ENCODE results near the gene MEX3D.

The MEX3D gene

GRCh38 chr19:1584500-1585242 lies 16.5 kb upstream of the MEX3D start:
- no peak for TF ChIP-seq CTCF (IDR thresholded peaks at IDR 0.05; ENCODE audit: low read depth, low read length)
- Histone ChIP-seq H3K27ac (no peak overlapping the region), H3K9me3 (ENCODE audit: severe bottlenecking) (no peaks in the 10 kb centered on the region), H3K36me3 (peaks cover 61% of the 10 kb centered on the region), H3K27me3 (ENCODE audit: insufficient read depth, low read depth, severe bottlenecking) (no peaks in the 10 kb centered on the region), H3K4me3 (ENCODE audit: low read depth, low read length) (no peak overlapping the region)
- no peak for DNase-seq

- H3K4me3 ChIP-seq (ENCODE audit: low read depth, low read length): no peak overlapping the region
- TF ChIP-seq CTCF (IDR thresholded peaks at IDR 0.05; ENCODE audit: low read depth, low read length): no peak
- DNase-seq: no peak
- H3K36me3 ChIP-seq: peaks cover 79% of the 10 kb centered on the region
- no peaks in the 10 kb centered on the region for H3K27me3 ChIP-seq (ENCODE audit: insufficient read depth, low read depth, severe bottlenecking)
- no peak overlapping the region for H3K27ac ChIP-seq
- H3K9me3 ChIP-seq (ENCODE audit: severe bottlenecking): no peaks in the 10 kb centered on the region
Observed at GRCh38 chr19:1582201-1582600, 14.1 kb upstream of the MEX3D start.

- Histone ChIP-seq H3K27me3 (ENCODE audit: insufficient read depth, low read depth, severe bottlenecking) (no peaks in the 10 kb centered on the region), H3K36me3 (peaks cover 87% of the 10 kb centered on the region), H3K4me3 (ENCODE audit: low read depth, low read length) (no peak overlapping the region), H3K27ac (no peak overlapping the region), H3K9me3 (ENCODE audit: severe bottlenecking) (no peaks in the 10 kb centered on the region)
- no peak for DNase-seq
- no peak for TF ChIP-seq CTCF (IDR thresholded peaks at IDR 0.05; ENCODE audit: low read depth, low read length)
Observed at GRCh38 chr19:1580957-1581356, 12.8 kb upstream of the MEX3D start.

GRCh38 chr19:1580382-1580781 lies 12.3 kb upstream of the MEX3D start:
- no peak for TF ChIP-seq CTCF (IDR thresholded peaks at IDR 0.05; ENCODE audit: low read depth, low read length)
- no peaks in the 10 kb centered on the region for H3K9me3 ChIP-seq (ENCODE audit: severe bottlenecking)

GRCh38 chr19:1579222-1579621 lies 11.1 kb upstream of the MEX3D start:
- no peak overlapping the region for H3K27ac ChIP-seq
- H3K36me3 ChIP-seq: peaks cover 88% of the 10 kb centered on the region
- no peaks in the 10 kb centered on the region for H3K27me3 ChIP-seq (ENCODE audit: insufficient read depth, low read depth, severe bottlenecking)
- no peak overlapping the region for H3K4me3 ChIP-seq (ENCODE audit: low read depth, low read length)
- DNase-seq: no peak
- no peak for TF ChIP-seq CTCF (IDR thresholded peaks at IDR 0.05; ENCODE audit: low read depth, low read length)
- H3K9me3 ChIP-seq (ENCODE audit: severe bottlenecking): no peaks in the 10 kb centered on the region

More at GRCh38 chr19:1580382-1580781, 12.3 kb upstream of the MEX3D start:
- H3K27me3 ChIP-seq (ENCODE audit: insufficient read depth, low read depth, severe bottlenecking): no peaks in the 10 kb centered on the region
- no peak overlapping the region for H3K27ac ChIP-seq
- peaks cover 90% of the 10 kb centered on the region for H3K36me3 ChIP-seq
- DNase-seq: no peak
- H3K4me3 ChIP-seq (ENCODE audit: low read depth, low read length): no peak overlapping the region
